ENCODE results near the gene FAM118B.

The FAM118B gene

GRCh38 chr11:126277780-126278179, 66.2 kb downstream of the FAM118B start:
- TF ChIP-seq NFIC (IDR thresholded peaks at IDR 0.05) (no peak), RAD21 (IDR thresholded peaks at IDR 0.05; ENCODE audit: low read depth) (no peak), ZBTB7A (IDR thresholded peaks at IDR 0.05; ENCODE audit: low read depth) (no peak), CEBPB (IDR thresholded peaks at IDR 0.05) (no peak), CREB1 (IDR thresholded peaks at IDR 0.05; ENCODE audit: low read depth) (no peak), FOXM1 (IDR thresholded peaks at IDR 0.05; ENCODE audit: borderline replicate concordance, low read depth) (no peak), EP300 (IDR thresholded peaks at IDR 0.05; ENCODE audit: borderline replicate concordance) (no peak), MAX (IDR thresholded peaks at IDR 0.05) (no peak), YY1 (IDR thresholded peaks at IDR 0.05; ENCODE audit: low read depth) (no peak), TAF1 (IDR thresholded peaks at IDR 0.05; ENCODE audit: low read depth) (no peak), TCF12 (IDR thresholded peaks at IDR 0.05; ENCODE audit: low read depth) (no peak), TEAD4 (IDR thresholded peaks at IDR 0.05) (no peak), EGR1 (IDR thresholded peaks at IDR 0.05) (no peak), USF1 (IDR thresholded peaks at IDR 0.05) (no peak)
- TF ChIP-seq, protein P1, sequence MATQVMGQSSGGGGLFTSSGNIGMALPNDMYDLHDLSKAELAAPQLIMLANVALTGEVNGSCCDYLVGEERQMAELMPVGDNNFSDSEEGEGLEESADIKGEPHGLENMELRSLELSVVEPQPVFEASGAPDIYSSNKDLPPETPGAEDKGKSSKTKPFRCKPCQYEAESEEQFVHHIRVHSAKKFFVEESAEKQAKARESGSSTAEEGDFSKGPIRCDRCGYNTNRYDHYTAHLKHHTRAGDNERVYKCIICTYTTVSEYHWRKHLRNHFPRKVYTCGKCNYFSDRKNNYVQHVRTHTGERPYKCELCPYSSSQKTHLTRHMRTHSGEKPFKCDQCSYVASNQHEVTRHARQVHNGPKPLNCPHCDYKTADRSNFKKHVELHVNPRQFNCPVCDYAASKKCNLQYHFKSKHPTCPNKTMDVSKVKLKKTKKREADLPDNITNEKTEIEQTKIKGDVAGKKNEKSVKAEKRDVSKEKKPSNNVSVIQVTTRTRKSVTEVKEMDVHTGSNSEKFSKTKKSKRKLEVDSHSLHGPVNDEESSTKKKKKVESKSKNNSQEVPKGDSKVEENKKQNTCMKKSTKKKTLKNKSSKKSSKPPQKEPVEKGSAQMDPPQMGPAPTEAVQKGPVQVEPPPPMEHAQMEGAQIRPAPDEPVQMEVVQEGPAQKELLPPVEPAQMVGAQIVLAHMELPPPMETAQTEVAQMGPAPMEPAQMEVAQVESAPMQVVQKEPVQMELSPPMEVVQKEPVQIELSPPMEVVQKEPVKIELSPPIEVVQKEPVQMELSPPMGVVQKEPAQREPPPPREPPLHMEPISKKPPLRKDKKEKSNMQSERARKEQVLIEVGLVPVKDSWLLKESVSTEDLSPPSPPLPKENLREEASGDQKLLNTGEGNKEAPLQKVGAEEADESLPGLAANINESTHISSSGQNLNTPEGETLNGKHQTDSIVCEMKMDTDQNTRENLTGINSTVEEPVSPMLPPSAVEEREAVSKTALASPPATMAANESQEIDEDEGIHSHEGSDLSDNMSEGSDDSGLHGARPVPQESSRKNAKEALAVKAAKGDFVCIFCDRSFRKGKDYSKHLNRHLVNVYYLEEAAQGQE (IDR thresholded peaks at IDR 0.05; ENCODE audit: low read depth): no peak

GRCh38 chr11:126279191-126279590, 67.6 kb downstream of the FAM118B start:
- no peak for TF ChIP-seq TEAD4 (IDR thresholded peaks at IDR 0.05)
- TF ChIP-seq CREB1 (IDR thresholded peaks at IDR 0.05; ENCODE audit: low read depth): no peak
- no peak for TF ChIP-seq EGR1 (IDR thresholded peaks at IDR 0.05)
- no peak for TF ChIP-seq MAX (IDR thresholded peaks at IDR 0.05)
- no peak for TF ChIP-seq FOXM1 (IDR thresholded peaks at IDR 0.05; ENCODE audit: borderline replicate concordance, low read depth)
- no peak for TF ChIP-seq ZBTB7A (IDR thresholded peaks at IDR 0.05; ENCODE audit: low read depth)
- no peak for TF ChIP-seq TAF1 (IDR thresholded peaks at IDR 0.05; ENCODE audit: low read depth)

DNA sequence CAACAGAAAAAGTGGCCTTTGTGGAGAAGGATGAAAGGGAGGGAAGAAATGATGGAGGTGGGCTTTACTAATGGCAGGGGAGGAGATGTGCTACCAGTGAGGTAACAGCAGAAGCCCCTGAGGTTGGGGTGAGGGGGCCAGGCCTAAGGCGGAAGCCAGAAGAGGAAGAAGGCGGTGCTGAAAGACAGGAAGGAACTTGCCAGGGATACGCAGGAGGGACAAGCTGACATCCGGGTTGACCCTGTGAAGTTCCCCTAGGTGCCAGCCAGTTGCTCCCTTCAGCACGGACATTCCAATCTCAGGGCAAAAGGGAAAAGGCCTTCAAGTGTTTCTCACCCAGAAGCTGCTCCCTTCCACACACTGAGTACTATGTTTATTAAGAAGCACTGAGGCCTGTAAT, 69.0 kb downstream of the FAM118B start:
- no peak for TF ChIP-seq RAD21 (IDR thresholded peaks at IDR 0.05; ENCODE audit: low read depth)
- no peak for TF ChIP-seq EGR1 (IDR thresholded peaks at IDR 0.05)
- no peak for TF ChIP-seq FOXM1 (IDR thresholded peaks at IDR 0.05; ENCODE audit: borderline replicate concordance, low read depth)
- no peak for TF ChIP-seq TAF1 (IDR thresholded peaks at IDR 0.05; ENCODE audit: low read depth)
- TF ChIP-seq USF1 (IDR thresholded peaks at IDR 0.05): no peak
- no peak for TF ChIP-seq ZBTB7A (IDR thresholded peaks at IDR 0.05; ENCODE audit: low read depth)
- no peak for TF ChIP-seq NFIC (IDR thresholded peaks at IDR 0.05)
- no peak for TF ChIP-seq TCF12 (IDR thresholded peaks at IDR 0.05; ENCODE audit: low read depth)
- no peak for TF ChIP-seq MAX (IDR thresholded peaks at IDR 0.05)
- TF ChIP-seq YY1 (IDR thresholded peaks at IDR 0.05; ENCODE audit: low read depth): no peak

DNA sequence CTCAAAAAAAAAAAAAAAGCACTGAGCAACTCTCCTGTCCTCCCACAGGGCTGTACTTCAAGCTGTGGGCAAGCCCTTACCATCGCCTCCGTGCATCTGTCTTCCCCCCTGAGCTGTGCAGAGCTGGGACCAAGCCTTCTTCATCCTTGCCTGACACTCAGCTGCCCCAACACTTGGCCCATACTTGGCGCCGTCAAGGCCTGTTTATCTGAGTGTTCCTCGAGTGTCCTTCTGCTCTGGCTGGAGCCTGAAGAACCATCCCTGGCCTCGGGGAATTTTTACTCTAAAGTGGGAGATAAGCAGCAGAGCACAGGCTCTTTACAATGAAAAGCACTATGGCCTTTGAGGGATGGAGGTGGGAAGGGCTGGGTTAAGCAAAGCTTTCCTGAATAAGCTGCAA, 69.7 kb downstream of the FAM118B start:
- TF ChIP-seq TAF1 (IDR thresholded peaks at IDR 0.05; ENCODE audit: low read depth): no peak
- no peak for TF ChIP-seq EP300 (IDR thresholded peaks at IDR 0.05; ENCODE audit: borderline replicate concordance)
- no peak for TF ChIP-seq USF1 (IDR thresholded peaks at IDR 0.05)
- TF ChIP-seq TCF12 (IDR thresholded peaks at IDR 0.05; ENCODE audit: low read depth): no peak
- no peak for TF ChIP-seq MAX (IDR thresholded peaks at IDR 0.05)
- no peak for TF ChIP-seq NFIC (IDR thresholded peaks at IDR 0.05)
- TF ChIP-seq CEBPB (IDR thresholded peaks at IDR 0.05): no peak
- TF ChIP-seq, protein P1 (IDR thresholded peaks at IDR 0.05; ENCODE audit: low read depth): no peak
- TF ChIP-seq FOXM1 (IDR thresholded peaks at IDR 0.05; ENCODE audit: borderline replicate concordance, low read depth): no peak
- no peak for TF ChIP-seq CREB1 (IDR thresholded peaks at IDR 0.05; ENCODE audit: low read depth)
- no peak for TF ChIP-seq YY1 (IDR thresholded peaks at IDR 0.05; ENCODE audit: low read depth)

GRCh38 chr11:126281666-126282175, 70.1 kb downstream of the FAM118B start:
- TF ChIP-seq MAX (IDR thresholded peaks at IDR 0.05) (no peak), USF1 (IDR thresholded peaks at IDR 0.05) (no peak), EP300 (IDR thresholded peaks at IDR 0.05; ENCODE audit: borderline replicate concordance) (no peak), TAF1 (IDR thresholded peaks at IDR 0.05; ENCODE audit: low read depth) (no peak), FOXM1 (IDR thresholded peaks at IDR 0.05; ENCODE audit: borderline replicate concordance, low read depth) (no peak), CREB1 (IDR thresholded peaks at IDR 0.05; ENCODE audit: low read depth) (no peak), CEBPB (IDR thresholded peaks at IDR 0.05) (no peak), TCF12 (IDR thresholded peaks at IDR 0.05; ENCODE audit: low read depth) (no peak), NFIC (IDR thresholded peaks at IDR 0.05) (no peak), ZBTB7A (IDR thresholded peaks at IDR 0.05; ENCODE audit: low read depth) (no peak), EGR1 (IDR thresholded peaks at IDR 0.05) (no peak)
- TF ChIP-seq, protein P1 (IDR thresholded peaks at IDR 0.05; ENCODE audit: low read depth): no peak
